GM23248 (cell line): ENCODE measurements around the gene ZNF462. TPM values are rescaled to one million over a fixed set of nuclear protein-coding genes. Genes with fewer than 3 reads are reported as not detected.

Experiments
- DNase-seq: peaks from one replicate; pipeline ENCODE4 v3.0.0-alpha.2; 2015
- H2AFZ ChIP-seq: fragments of 200-600 bp; sonication (generic); 2 replicates; pipeline ENCODE4 v1.6.1; 2016; ENCODE audit warnings: antibody characterized with exemption
- H3F3A ChIP-seq: fragments of 200-600 bp; sonication (generic); 2 replicates; pipeline ENCODE4 v1.6.1; 2016; ENCODE audit warnings: mild to moderate bottlenecking, antibody characterized with exemption, mixed run types; ENCODE audit not compliant: insufficient read depth
- H3K27ac ChIP-seq: fragments of 200-600 bp; sonication (generic); 2 replicates; pipeline ENCODE4 v1.5.1; 2016; ENCODE audit warnings: mild to moderate bottlenecking
- H3K27me3 ChIP-seq: fragments of 200-600 bp; sonication (generic); replicated peaks from 2 replicates; pipeline ENCODE4 v1.6.1; 2016; ENCODE audit warnings: mild to moderate bottlenecking; ENCODE audit not compliant: insufficient read depth
- H3K36me3 ChIP-seq: fragments of 200-600 bp; sonication (generic); 2 replicates; pipeline ENCODE4 v1.6.1; 2016; ENCODE audit warnings: low read depth, mild to moderate bottlenecking
- H3K4me1 ChIP-seq: fragments of 200-600 bp; sonication (generic); 2 replicates; pipeline ENCODE4 v1.6.1; 2016; ENCODE audit warnings: mild to moderate bottlenecking; ENCODE audit not compliant: insufficient read depth
- H3K4me2 ChIP-seq: fragments of 200-600 bp; sonication (generic); one replicate; pipeline ENCODE4 v1.6.1; 2016; ENCODE audit warnings: mild to moderate bottlenecking; ENCODE audit not compliant: unreplicated experiment
- H3K4me3 ChIP-seq: fragments of 200-600 bp; sonication (generic); 2 replicates; pipeline ENCODE4 v1.5.1; 2016; ENCODE audit warnings: mild to moderate bottlenecking
- H3K79me2 ChIP-seq: fragments of 200-600 bp; sonication (generic); 2 replicates; pipeline ENCODE4 v1.6.1; 2016; ENCODE audit warnings: mild to moderate bottlenecking; ENCODE audit not compliant: insufficient read depth
- H3K9ac ChIP-seq: fragments of 200-600 bp; sonication (generic); 2 replicates; pipeline ENCODE4 v1.6.1; 2016; ENCODE audit warnings: mild to moderate bottlenecking
- H3K9me2 ChIP-seq: fragments of 200-600 bp; sonication (generic); 2 replicates; pipeline ENCODE4 v1.6.1; 2016; ENCODE audit warnings: mixed run types, mild to moderate bottlenecking, moderate library complexity; ENCODE audit not compliant: insufficient read depth
- H3K9me3 ChIP-seq: fragments of 200-600 bp; sonication (generic); one replicate; pipeline ENCODE4 v1.6.1; 2017; ENCODE audit warnings: low read depth
- H4K20me1 ChIP-seq: fragments of 200-600 bp; sonication (generic); 2 replicates; pipeline ENCODE4 v1.6.0; 2016; ENCODE audit not compliant: insufficient read depth
- EZH2 ChIP-seq: fragments of 200-600 bp; sonication (generic); IDR thresholded peaks from 2 replicates; pipeline ENCODE4 v1.6.1; 2018; ENCODE audit warnings: antibody characterized with exemption, mild to moderate bottlenecking; ENCODE audit not compliant: insufficient read depth, poor library complexity, severe bottlenecking
- EZH2phosphoT487 ChIP-seq: fragments of 200-600 bp; sonication (generic); IDR thresholded peaks from 2 replicates; pipeline ENCODE4 v1.6.1; 2018; ENCODE audit warnings: antibody characterized with exemption, moderate library complexity, mild to moderate bottlenecking, low read depth; ENCODE audit not compliant: insufficient read depth
- WGBS, 2 experiments: methylation state at CpG; one replicate each; pipeline ENCODE4 v1.1.6; 2015 to 2017; ENCODE audit warnings: low lambda C conversion rate in 2 of 2, low coverage in 1 of 2; ENCODE audit errors: missing lambda C conversion rate in 2 of 2; 5-methylcytosine and 5-hydroxymethylcytosine counted together
- in situ Hi-C: fragments of 300-500 bp; cut with MboI; formaldehyde crosslinking; loops from 2 replicates; pipeline ENCODE4 v1.15.0; 2020
- polyA plus RNA-seq: library from polyadenylated mRNA; unstranded; fragments of >200 nt; fragmentation: Nextera tagmentation; extraction: Ambion mirVana; gene quantifications from 2 replicates; pipeline ENCODE4 v1.2.1, GENCODE V29; 2016
- total RNA-seq: library from RNA; depleted of rRNA; stranded (reverse); fragments of >200 nt; shearing (Covaris generic); gene quantifications from 2 replicates; pipeline ENCODE4 v1.2.3, GENCODE V29; 2014

The ZNF462 gene
- total and polyA plus RNA-seq, 2 experiments from 2014 or later = 1.1 to 5.0 TPM

GRCh38 chr9:106920701-106921283 lies 57.8 kb downstream of the ZNF462 start:
- peaks cover 36% of the 10 kb centered on the region for H3F3A ChIP-seq
- H3K27ac ChIP-seq = peak overlapping the region; percentile 67
- H3K4me2 ChIP-seq = peak overlapping the region; percentile 62
- peak overlapping the region; percentile 78 for H2AFZ ChIP-seq
- WGBS, 2 experiments = 50 to 51% methylated on average over 4 of the region's 4 CpGs
- no peaks in the 10 kb centered on the region for H3K79me2 ChIP-seq
- peak; percentile 69 for DNase-seq
- H3K9me2 ChIP-seq = no peaks in the 10 kb centered on the region
- H3K9ac ChIP-seq = peak overlapping the region; percentile 48
- H3K27me3 ChIP-seq = no peaks in the 10 kb centered on the region
- TF ChIP-seq EZH2phosphoT487 (no peak), EZH2 (no peak)
- H3K4me1 ChIP-seq = peaks cover 40% of the 10 kb centered on the region
- no peaks in the 10 kb centered on the region for H4K20me1 ChIP-seq
- no peaks in the 10 kb centered on the region for H3K9me3 ChIP-seq
- in situ Hi-C loops = no loop called here
- peak overlapping the region; percentile 17; the same call in 1 of the 2 replicates for H3K4me3 ChIP-seq
- H3K36me3 ChIP-seq = no peaks in the 10 kb centered on the region

GRCh38 chr9:106921341-106921899 lies 58.5 kb downstream of the ZNF462 start:
- H3K9ac ChIP-seq = peak overlapping the region; percentile 48
- in situ Hi-C loops = no loop called here
- peaks cover 34% of the 10 kb centered on the region for H3K4me1 ChIP-seq
- no peaks in the 10 kb centered on the region for H3K9me3 ChIP-seq
- no peak for TF ChIP-seq EZH2
- TF ChIP-seq EZH2phosphoT487 = no peak
- H3K27ac ChIP-seq = peak overlapping the region; percentile 67
- peaks cover 32% of the 10 kb centered on the region for H3F3A ChIP-seq
- no peaks in the 10 kb centered on the region for H4K20me1 ChIP-seq
- peak overlapping the region; percentile 62 for H3K4me2 ChIP-seq
- peak; percentile 59 for DNase-seq
- H3K9me2 ChIP-seq = no peaks in the 10 kb centered on the region
- H3K27me3 ChIP-seq = no peaks in the 10 kb centered on the region
- H3K4me3 ChIP-seq = peak overlapping the region; percentile 17; the same call in 1 of the 2 replicates
- peak overlapping the region; percentile 78 for H2AFZ ChIP-seq
- no peaks in the 10 kb centered on the region for H3K79me2 ChIP-seq
- 24 to 33% methylated on average over 3 of the region's 3 CpGs for WGBS, 2 experiments
- no peaks in the 10 kb centered on the region for H3K36me3 ChIP-seq

DNA sequence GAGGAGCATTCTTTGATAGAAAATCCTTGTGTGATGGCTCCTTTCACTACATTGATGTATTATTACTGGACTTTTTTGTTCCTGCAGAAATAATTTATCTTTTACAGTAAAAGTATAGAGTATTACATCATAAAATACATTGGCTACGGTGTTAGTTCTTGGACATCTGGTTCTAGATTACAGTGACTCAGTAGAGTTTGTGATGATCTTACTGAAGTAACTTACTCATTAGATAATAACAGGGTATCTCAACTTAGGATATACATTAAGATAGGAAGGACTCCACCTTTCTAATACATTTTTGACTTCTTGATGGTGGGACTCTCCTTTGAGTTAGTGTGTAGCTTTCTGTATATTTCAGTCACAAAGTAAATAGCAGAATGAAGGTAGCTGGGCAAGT lies 59.1 kb downstream of the ZNF462 start:
- Histone ChIP-seq H3K79me2 (no peaks in the 10 kb centered on the region), H3K36me3 (no peaks in the 10 kb centered on the region), H3K9ac (peak overlapping the region; percentile 48; the same call in 1 of the 2 replicates), H3F3A (peaks cover 26% of the 10 kb centered on the region), H3K4me1 (peaks cover 28% of the 10 kb centered on the region), H3K9me2 (no peaks in the 10 kb centered on the region), H3K9me3 (no peaks in the 10 kb centered on the region), H4K20me1 (no peaks in the 10 kb centered on the region), H3K4me3 (0 out of 2 replicates have a peak overlapping the region, but pooled peaks have one; percentile 17), H3K27me3 (no peaks in the 10 kb centered on the region), H3K27ac (peak overlapping the region; percentile 67), H2AFZ (peak overlapping the region; percentile 78), H3K4me2 (peak overlapping the region; percentile 62)
- 13 to 17% methylated on average over 1 of the region's 1 CpG for WGBS, 2 experiments
- peak; percentile 58 for DNase-seq
- in situ Hi-C loops = no loop called here
- TF ChIP-seq EZH2 = no peak
- no peak for TF ChIP-seq EZH2phosphoT487

GRCh38 chr9:106925392-106925791 lies 62.4 kb downstream of the ZNF462 start:
- H3F3A ChIP-seq = peaks cover 20% of the 10 kb centered on the region; the same call in 1 of the 2 replicates
- 91 to 96% methylated on average over 7 of the region's 7 CpGs for WGBS, 2 experiments

More at GRCh38 chr9:106925392-106925791, 62.4 kb downstream of the ZNF462 start:
- H3K36me3 ChIP-seq = no peaks in the 10 kb centered on the region
- H3K79me2 ChIP-seq = no peaks in the 10 kb centered on the region
- no peaks in the 10 kb centered on the region for H4K20me1 ChIP-seq
- in situ Hi-C loops = no loop called here
- TF ChIP-seq EZH2 (no peak), EZH2phosphoT487 (no peak)
- H3K27me3 ChIP-seq = no peaks in the 10 kb centered on the region
- H3K9ac ChIP-seq = no peak overlapping the region
- H3K4me1 ChIP-seq = peaks cover 20% of the 10 kb centered on the region
- no peak for DNase-seq
- no peak overlapping the region for H3K27ac ChIP-seq
- H2AFZ ChIP-seq = no peak overlapping the region
- H3K9me2 ChIP-seq = no peaks in the 10 kb centered on the region
- H3K4me3 ChIP-seq = no peak overlapping the region
- H3K9me3 ChIP-seq = no peaks in the 10 kb centered on the region
- no peak overlapping the region for H3K4me2 ChIP-seq
